ENCODE data around the gene ATG2B.
A peak's percentile ranks its signal among the peaks of the same experiment; 100 is the strongest.
"Not testable (repeated sequence)": the region's sequence is repeated elsewhere in the genome, so short reads cannot be mapped to it uniquely, and the experiment has no call there.

ATG2B gene

GRCh38 chr14:96252999-96253539, 110.1 kb downstream of the ATG2B start:
- DNase-seq (ENCODE audit: low spot score), result peak; percentile 81

GRCh38 chr14:96252323-96252998, 110.7 kb downstream of the ATG2B start:
- peak; percentile 42 for DNase-seq (ENCODE audit: low spot score)

GRCh38 chr14:96251656-96252155, 111.4 kb downstream of the ATG2B start:
- no peak for DNase-seq (ENCODE audit: low spot score)

- no peak for DNase-seq (ENCODE audit: low spot score)
These were observed 112.7 kb downstream of the ATG2B start for GRCh38 chr14:96250485-96250884.

GRCh38 chr14:96249029-96249428, 114.1 kb downstream of the ATG2B start:
- peak; percentile 79 for DNase-seq (ENCODE audit: low spot score)

- DNase-seq (ENCODE audit: low spot score), result no peak
These were observed 116.1 kb downstream of the ATG2B start for GRCh38 chr14:96247031-96247430.

- peak; percentile 95 for DNase-seq (ENCODE audit: low spot score)
These were observed 116.6 kb downstream of the ATG2B start for GRCh38 chr14:96246539-96246847.

GRCh38 chr14:96245710-96246538, 117.2 kb downstream of the ATG2B start:
- DNase-seq (ENCODE audit: low spot score), result peak; percentile 56

GRCh38 chr14:96245074-96245473, 118.1 kb downstream of the ATG2B start:
- not testable (repeated sequence) for DNase-seq (ENCODE audit: low spot score)

GRCh38 chr14:96243785-96244184, 119.4 kb downstream of the ATG2B start:
- peak; percentile 18 for DNase-seq (ENCODE audit: low spot score)

- no peak for DNase-seq (ENCODE audit: low spot score)
These were observed 121.0 kb downstream of the ATG2B start for GRCh38 chr14:96242126-96242525.

GRCh38 chr14:96240641-96241040, 122.5 kb downstream of the ATG2B start:
- DNase-seq (ENCODE audit: low spot score), result no peak

- DNase-seq (ENCODE audit: low spot score), result no peak
These were observed 123.4 kb downstream of the ATG2B start for GRCh38 chr14:96239711-96240141.

- no peak for DNase-seq (ENCODE audit: low spot score)
These were observed 124.4 kb downstream of the ATG2B start for GRCh38 chr14:96238676-96239265.

- DNase-seq (ENCODE audit: low spot score), result no peak
These were observed 125.5 kb downstream of the ATG2B start for GRCh38 chr14:96237641-96238040.

- no peak for DNase-seq (ENCODE audit: low spot score)
These were observed 127.7 kb downstream of the ATG2B start for GRCh38 chr14:96235426-96235825.

GRCh38 chr14:96233661-96234060, 129.5 kb downstream of the ATG2B start:
- no peak for DNase-seq (ENCODE audit: low spot score)

GRCh38 chr14:96232506-96232905, 130.6 kb downstream of the ATG2B start:
- DNase-seq (ENCODE audit: low spot score), result no peak

- DNase-seq (ENCODE audit: low spot score), result no peak
These were observed 131.5 kb downstream of the ATG2B start for GRCh38 chr14:96231526-96232130.

- no peak for DNase-seq (ENCODE audit: low spot score)
These were observed 132.1 kb downstream of the ATG2B start for GRCh38 chr14:96231056-96231455.

GRCh38 chr14:96229315-96229714, 133.8 kb downstream of the ATG2B start:
- no peak for DNase-seq (ENCODE audit: low spot score)

Data from AG08395 (cell line).